Ovary (tissue), 3 donors: ENCODE results near the gene CHM.

Experiments
- CTCF ChIP-seq, 3 donors: fragments of 450-650 bp in 2 of 3; fragments of 200-600 bp in 1 of 3; IDR thresholded peaks; one replicate each; pipeline versions ENCODE4 v1.5.1 to v1.8.0; 2016 to 2022; ENCODE audit warnings: antibody characterized with exemption in 3 of 3, mild to moderate bottlenecking in 1 of 3
- EP300 ChIP-seq: sonication (generic); formaldehyde crosslinking; IDR thresholded peaks from one replicate; pipeline ENCODE4 v1.6.1; 2017; ENCODE audit warnings: antibody characterized with exemption
- POLR2A ChIP-seq: fragments of 450-650 bp; IDR thresholded peaks from one replicate; pipeline ENCODE4 v1.6.1; 2017; ENCODE audit warnings: antibody characterized with exemption, mild to moderate bottlenecking, moderate library complexity
- donor health status: DM: no; HTN: no; CAD: no.

- no peak for TF ChIP-seq POLR2A
- no peak for TF ChIP-seq CTCF (IDR thresholded peaks at IDR 0.05)
- no peak for TF ChIP-seq EP300
Measured at GRCh38 chrX:85998954-85999353, 48.4 kb downstream of the CHM start.
